HepG2 (cell line): Measurements from ENCODE around the gene MBD3L2B. TPM values are rescaled to one million over a fixed set of nuclear protein-coding genes. Genes with fewer than 3 reads are reported as not detected.

Source experiments
- AGO1 ChIP-seq: fragments of 200-400 bp; formaldehyde crosslinking; IDR thresholded peaks from 2 replicates; pipeline ENCODE4 v1.6.1; 2017; ENCODE audit warnings: mild to moderate bottlenecking, low read depth, low read length, moderate library complexity; ENCODE audit not compliant: poor library complexity, severe bottlenecking
- BRD4 ChIP-seq: sonication (generic); formaldehyde crosslinking; IDR thresholded peaks from 2 replicates; pipeline ENCODE4 v1.4.0; 2020; ENCODE audit warnings: missing genetic modification reagents
- ELF3 ChIP-seq: IDR thresholded peaks from 2 replicates; pipeline ENCODE4 v1.6.1; 2016; ENCODE audit warnings: missing genetic modification reagents, missing compliant biosample characterization
- HNF4A ChIP-seq: sonication (generic); formaldehyde crosslinking; IDR thresholded peaks from 2 replicates; pipeline ENCODE4 v1.4.0; 2020; ENCODE audit warnings: missing genetic modification reagents
- HOXA7 ChIP-seq: sonication (generic); formaldehyde crosslinking; IDR thresholded peaks from 2 replicates; pipeline ENCODE4 v1.8.1; 2022; ENCODE audit warnings: mild to moderate bottlenecking, missing genetic modification reagents, moderate library complexity
- KDM5A ChIP-seq: fragments of 200-600 bp; sonication (generic); IDR thresholded peaks from 2 replicates; pipeline ENCODE4 v1.7.0; 2018; ENCODE audit warnings: antibody characterized with exemption, mild to moderate bottlenecking, low read length, borderline replicate concordance
- KLF16 ChIP-seq, 2 experiments: sonication (generic) in 1 of 2; formaldehyde crosslinking in 1 of 2; IDR thresholded peaks; 2 replicates each; pipeline versions ENCODE4 v1.6.1 to v1.8.0; 2016 to 2023; ENCODE audit warnings: missing genetic modification reagents in 2 of 2, missing compliant biosample characterization in 1 of 2
- NFRKB ChIP-seq: fragments of 450-650 bp; IDR thresholded peaks from 2 replicates; pipeline ENCODE4 v1.6.1; 2017
- PHF21A ChIP-seq: sonication (generic); formaldehyde crosslinking; IDR thresholded peaks from 2 replicates; pipeline ENCODE4 v1.5.0; 2020; ENCODE audit warnings: mild to moderate bottlenecking, missing genetic modification reagents
- PHF8 ChIP-seq: sonication (generic); formaldehyde crosslinking; IDR thresholded peaks from 2 replicates; pipeline ENCODE4 v1.5.0; 2020; ENCODE audit warnings: missing genetic modification reagents
- USF2 ChIP-seq, 2 experiments: sonication (generic) in 1 of 2; formaldehyde crosslinking in 1 of 2; IDR thresholded peaks; 2 replicates each; pipeline versions ENCODE4 v1.5.1 to v1.6.1; 2011 to 2020; ENCODE audit warnings: borderline replicate concordance in 1 of 2, low read depth in 1 of 2, low read length in 1 of 2, mild to moderate bottlenecking in 1 of 2, missing genetic modification reagents in 1 of 2, moderate library complexity in 1 of 2
- XBP1 ChIP-seq: sonication (generic); formaldehyde crosslinking; IDR thresholded peaks from 2 replicates; pipeline ENCODE4 v1.5.0; 2020; ENCODE audit warnings: missing genetic modification reagents
- ZNF749 ChIP-seq: sonication (generic); formaldehyde crosslinking; IDR thresholded peaks from 2 replicates; pipeline ENCODE4 v1.8.0; 2022; ENCODE audit warnings: mild to moderate bottlenecking, missing genetic modification reagents, moderate library complexity, borderline replicate concordance
- ZNF780A ChIP-seq: sonication (generic); formaldehyde crosslinking; IDR thresholded peaks from 2 replicates; pipeline ENCODE4 v1.8.0; 2022; ENCODE audit warnings: mild to moderate bottlenecking, missing genetic modification reagents, moderate library complexity
- polyA plus RNA-seq, 8 experiments: library from polyadenylated mRNA; depleted of rRNA in 3 of 8; stranded (reverse) in 7 of 8; unstranded in 1 of 8; fragments of >200 nt; fragmentation: Illumina TruSeq in 4 of 8; extraction: Trizol in 4 of 8; gene quantifications; 2 replicates each; pipeline versions ENCODE4 v1.2.1 to v1.2.3, GENCODE V29; 2011 to 2016; ENCODE audit warnings: low read depth in 4 of 8, missing spikeins in 1 of 8, mixed read lengths in 1 of 8; ENCODE audit not compliant: insufficient read depth in 1 of 8
- total RNA-seq, 5 experiments: library from RNA; depleted of rRNA; stranded (reverse); fragments of >200 nt; fragmentation: Illumina TruSeq; extraction: Trizol; gene quantifications; 2 replicates each; pipeline ENCODE4 v1.2.3, GENCODE V29; 2016; ENCODE audit warnings: low read depth in 1 of 5
- TF ChIP-seq, protein P1 (sequence below), 2 experiments: fragments of 450-650 bp in 1 of 2; sonication (generic) in 1 of 2; formaldehyde crosslinking in 1 of 2; IDR thresholded peaks; 2 replicates each; pipeline versions ENCODE4 v1.6.1 to v1.8.0; 2016 to 2022; ENCODE audit warnings: antibody characterized with exemption in 1 of 2, mild to moderate bottlenecking in 1 of 2, missing genetic modification reagents in 1 of 2
- TF ChIP-seq, protein P2 (sequence below): sonication (generic); formaldehyde crosslinking; IDR thresholded peaks from 2 replicates; pipeline ENCODE4 v1.5.0; 2020; ENCODE audit warnings: missing genetic modification reagents

Gene MBD3L2B
- total and polyA plus RNA-seq, 2 of the 13 experiments (the other 11 are each of a cell fraction or from before 2014, with no cell fraction given) = not detected

- TF ChIP-seq PHF8 (CRISPR knock-in tag) = peak; percentile 91
- no peak for TF ChIP-seq ZNF780A
- no peak for TF ChIP-seq NFRKB
- no peak for TF ChIP-seq XBP1 (CRISPR knock-in tag)
- TF ChIP-seq HOXA7 (CRISPR knock-in tag) = no peak
- TF ChIP-seq, protein P1, sequence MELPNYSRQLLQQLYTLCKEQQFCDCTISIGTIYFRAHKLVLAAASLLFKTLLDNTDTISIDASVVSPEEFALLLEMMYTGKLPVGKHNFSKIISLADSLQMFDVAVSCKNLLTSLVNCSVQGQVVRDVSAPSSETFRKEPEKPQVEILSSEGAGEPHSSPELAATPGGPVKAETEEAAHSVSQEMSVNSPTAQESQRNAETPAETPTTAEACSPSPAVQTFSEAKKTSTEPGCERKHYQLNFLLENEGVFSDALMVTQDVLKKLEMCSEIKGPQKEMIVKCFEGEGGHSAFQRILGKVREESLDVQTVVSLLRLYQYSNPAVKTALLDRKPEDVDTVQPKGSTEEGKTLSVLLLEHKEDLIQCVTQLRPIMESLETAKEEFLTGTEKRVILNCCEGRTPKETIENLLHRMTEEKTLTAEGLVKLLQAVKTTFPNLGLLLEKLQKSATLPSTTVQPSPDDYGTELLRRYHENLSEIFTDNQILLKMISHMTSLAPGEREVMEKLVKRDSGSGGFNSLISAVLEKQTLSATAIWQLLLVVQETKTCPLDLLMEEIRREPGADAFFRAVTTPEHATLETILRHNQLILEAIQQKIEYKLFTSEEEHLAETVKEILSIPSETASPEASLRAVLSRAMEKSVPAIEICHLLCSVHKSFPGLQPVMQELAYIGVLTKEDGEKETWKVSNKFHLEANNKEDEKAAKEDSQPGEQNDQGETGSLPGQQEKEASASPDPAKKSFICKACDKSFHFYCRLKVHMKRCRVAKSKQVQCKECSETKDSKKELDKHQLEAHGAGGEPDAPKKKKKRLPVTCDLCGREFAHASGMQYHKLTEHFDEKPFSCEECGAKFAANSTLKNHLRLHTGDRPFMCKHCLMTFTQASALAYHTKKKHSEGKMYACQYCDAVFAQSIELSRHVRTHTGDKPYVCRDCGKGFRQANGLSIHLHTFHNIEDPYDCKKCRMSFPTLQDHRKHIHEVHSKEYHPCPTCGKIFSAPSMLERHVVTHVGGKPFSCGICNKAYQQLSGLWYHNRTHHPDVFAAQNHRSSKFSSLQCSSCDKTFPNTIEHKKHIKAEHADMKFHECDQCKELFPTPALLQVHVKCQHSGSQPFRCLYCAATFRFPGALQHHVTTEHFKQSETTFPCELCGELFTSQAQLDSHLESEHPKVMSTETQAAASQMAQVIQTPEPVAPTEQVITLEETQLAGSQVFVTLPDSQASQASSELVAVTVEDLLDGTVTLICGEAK (IDR thresholded peaks at IDR 0.05) = peak; percentile 69
- TF ChIP-seq, protein P1 (CRISPR knock-in tag; IDR thresholded peaks at IDR 0.05) = no peak
- TF ChIP-seq KDM5A = peak; percentile 86
- TF ChIP-seq HNF4A (CRISPR knock-in tag) = no peak
- TF ChIP-seq BRD4 = 0 out of 2 replicates have a peak, but pooled peaks have one; percentile 41
- TF ChIP-seq, protein P2, sequence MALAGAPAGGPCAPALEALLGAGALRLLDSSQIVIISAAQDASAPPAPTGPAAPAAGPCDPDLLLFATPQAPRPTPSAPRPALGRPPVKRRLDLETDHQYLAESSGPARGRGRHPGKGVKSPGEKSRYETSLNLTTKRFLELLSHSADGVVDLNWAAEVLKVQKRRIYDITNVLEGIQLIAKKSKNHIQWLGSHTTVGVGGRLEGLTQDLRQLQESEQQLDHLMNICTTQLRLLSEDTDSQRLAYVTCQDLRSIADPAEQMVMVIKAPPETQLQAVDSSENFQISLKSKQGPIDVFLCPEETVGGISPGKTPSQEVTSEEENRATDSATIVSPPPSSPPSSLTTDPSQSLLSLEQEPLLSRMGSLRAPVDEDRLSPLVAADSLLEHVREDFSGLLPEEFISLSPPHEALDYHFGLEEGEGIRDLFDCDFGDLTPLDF (CRISPR knock-in tag) = peak; percentile 43
- peak; percentile 75 for TF ChIP-seq AGO1
- TF ChIP-seq USF2 (IDR thresholded peaks at IDR 0.05; ENCODE audit: low read depth, low read length) = no peak
- TF ChIP-seq USF2 (CRISPR knock-in tag; IDR thresholded peaks at IDR 0.05; ENCODE audit: borderline replicate concordance) = no peak
- TF ChIP-seq ZNF749 (CRISPR knock-in tag) = peak; percentile 65; the same call in 1 of the 2 replicates
- no peak; the same call in 1 of the 2 replicates for TF ChIP-seq ELF3 (CRISPR knock-in tag)
- peak; percentile 43; the same call in 1 of the 2 replicates for TF ChIP-seq PHF21A (CRISPR knock-in tag)
- peak in 1 of 2 experiments; percentile 49; a peak in 1 of 4 replicates for TF ChIP-seq KLF16 (CRISPR knock-in tag; IDR thresholded peaks at IDR 0.05)
Measured at GRCh38 chr19:7069042-7069903, 48.0 kb upstream of the MBD3L2B start, which contains the start of gene ZNF557 (continued).
